GM19193 (cell line): Measurements from ENCODE around the gene CACNG1.

Experiments used
- POLR2A ChIP-seq: IDR thresholded peaks from 4 replicates; pipeline ENCODE4 v1.6.1; 2011; ENCODE audit not compliant: insufficient read depth, insufficient read length; ENCODE audit errors: extremely low read depth

Gene CACNG1

DNA sequence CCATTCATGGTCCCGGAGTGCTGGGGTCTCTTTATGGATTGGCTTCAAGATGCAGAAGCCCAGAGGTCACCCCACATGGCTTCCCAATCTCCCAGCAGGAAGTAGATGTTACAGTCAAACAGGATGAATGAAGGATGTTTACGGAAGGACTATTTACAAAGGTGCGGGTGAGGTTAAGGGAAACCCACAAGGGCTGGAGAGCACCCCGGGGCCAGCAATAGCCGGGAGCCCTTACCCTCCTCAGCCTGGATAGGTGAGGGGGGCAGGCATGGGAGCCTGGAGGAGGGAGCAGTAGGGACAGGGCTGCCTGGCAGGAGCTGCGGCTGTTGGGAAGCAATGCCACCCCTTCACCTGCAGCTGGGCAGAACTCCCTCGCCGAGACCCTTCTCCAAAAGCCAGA is 24.5 kb upstream of the CACNG1 start:
- no peak for TF ChIP-seq POLR2A

DNA sequence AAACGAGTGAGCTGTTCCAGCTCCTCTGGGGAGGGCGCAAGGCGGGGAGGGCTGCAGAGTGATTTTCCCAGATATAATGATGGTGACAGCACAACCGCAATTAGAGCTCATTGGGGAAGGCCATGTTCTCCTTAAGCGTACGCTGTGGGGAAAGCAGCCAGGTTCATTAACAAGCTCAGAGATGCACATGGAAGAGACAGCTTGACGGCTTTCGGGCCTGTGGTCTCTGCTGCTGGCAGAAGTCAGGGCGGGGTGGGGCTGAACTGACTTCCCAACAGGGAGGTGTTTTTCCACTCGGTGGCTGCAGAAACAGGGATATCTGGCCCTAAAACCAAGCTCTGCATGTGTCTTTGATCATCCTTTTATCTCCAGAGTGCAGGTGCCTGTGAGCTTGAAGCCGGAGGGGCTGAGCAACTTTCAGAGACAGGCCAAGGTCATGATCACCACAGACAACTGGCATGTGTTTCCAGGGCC is 24.0 kb upstream of the CACNG1 start:
- TF ChIP-seq POLR2A, result no peak

DNA sequence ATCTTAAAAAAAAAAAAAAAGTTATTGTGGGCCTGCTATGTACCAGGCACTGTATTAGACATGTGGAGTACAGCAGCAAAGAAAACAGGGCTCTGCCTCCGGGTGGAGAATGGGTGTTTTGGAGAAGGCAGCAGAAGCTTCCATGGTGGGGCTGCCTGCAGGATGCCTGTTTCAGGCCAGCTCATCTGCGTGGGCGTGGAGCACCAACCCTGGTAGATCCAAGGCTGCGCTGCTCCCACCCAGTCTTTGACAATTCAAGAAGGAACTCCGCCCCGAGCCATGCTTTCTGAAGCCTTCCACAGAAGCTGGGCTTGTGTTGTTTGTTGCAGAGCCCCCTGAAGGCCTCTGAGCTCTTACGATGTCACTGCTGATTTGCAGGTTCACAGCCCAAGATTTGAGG is 23.2 kb upstream of the CACNG1 start:
- TF ChIP-seq POLR2A, result no peak

DNA sequence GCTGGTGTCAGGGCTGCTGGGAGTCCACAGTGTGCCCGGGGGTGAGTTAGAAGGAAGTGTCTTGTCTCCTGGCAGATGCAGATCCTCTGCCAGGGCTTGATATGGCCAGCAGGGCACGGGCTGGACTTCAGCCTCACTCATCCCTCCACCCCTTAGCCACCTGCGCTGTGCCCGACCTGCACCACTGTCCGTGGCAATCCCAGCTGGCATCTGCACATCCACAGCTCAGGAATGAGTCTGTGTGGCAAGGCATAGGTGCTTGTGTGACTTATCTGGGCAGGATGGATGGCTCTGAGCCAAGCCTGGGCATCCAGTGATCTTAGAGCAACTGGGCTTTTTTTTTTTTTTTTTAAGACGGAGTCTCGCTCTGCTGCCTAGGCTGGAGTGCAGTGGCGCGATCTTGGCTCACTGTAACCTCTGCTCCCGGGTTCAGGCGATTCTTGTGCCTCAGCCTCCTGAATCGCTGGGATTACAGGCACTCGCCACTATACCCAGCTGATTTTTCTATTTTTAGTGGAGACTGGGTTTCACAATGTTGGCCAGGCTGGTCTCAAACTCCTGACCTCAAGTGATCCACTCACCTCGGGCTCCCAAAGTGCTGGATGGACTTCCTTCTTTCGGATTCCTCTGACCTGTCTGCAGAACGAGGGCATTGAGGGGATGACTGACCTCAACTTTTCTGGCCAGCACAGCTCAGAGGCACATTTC is 22.5 kb upstream of the CACNG1 start:
- no peak for TF ChIP-seq POLR2A

DNA sequence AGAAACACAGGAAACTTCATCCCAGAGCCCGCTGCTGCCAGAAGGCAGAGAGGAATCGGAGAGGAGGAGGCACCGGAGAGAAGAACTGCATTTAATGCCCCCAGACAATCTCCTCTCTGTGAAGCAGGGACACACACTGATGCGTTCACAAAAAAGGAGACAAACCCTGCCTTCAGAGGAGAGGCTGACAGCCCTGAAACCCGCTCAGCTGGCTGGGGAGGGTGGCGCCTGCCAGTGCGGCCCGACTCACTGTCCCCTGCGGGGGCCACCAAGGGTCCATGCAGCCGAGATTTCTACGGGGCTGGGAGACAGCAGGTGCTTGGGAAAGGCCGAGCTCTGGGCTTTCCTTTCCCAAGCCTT is 21.9 kb upstream of the CACNG1 start:
- no peak for TF ChIP-seq POLR2A

DNA sequence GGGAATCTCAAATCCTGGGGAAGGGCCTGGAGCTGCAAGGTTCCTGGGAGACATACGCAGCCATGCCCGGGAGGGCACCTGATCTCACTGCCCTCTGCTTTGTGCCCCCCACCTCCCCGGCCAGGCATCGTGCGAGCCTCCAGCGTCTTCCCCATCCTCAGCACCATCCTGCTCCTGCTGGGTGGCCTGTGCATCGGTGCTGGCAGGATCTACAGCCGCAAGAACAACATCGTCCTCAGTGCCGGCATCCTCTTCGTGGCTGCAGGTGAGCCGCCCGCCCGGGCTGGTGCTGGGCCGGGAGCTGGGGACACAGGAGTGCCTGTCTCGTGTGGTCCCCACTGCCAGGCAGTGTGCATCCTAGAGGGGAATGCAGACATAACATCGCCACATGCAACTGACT is 19.6 kb upstream of the CACNG1 start:
- TF ChIP-seq POLR2A, result no peak

DNA sequence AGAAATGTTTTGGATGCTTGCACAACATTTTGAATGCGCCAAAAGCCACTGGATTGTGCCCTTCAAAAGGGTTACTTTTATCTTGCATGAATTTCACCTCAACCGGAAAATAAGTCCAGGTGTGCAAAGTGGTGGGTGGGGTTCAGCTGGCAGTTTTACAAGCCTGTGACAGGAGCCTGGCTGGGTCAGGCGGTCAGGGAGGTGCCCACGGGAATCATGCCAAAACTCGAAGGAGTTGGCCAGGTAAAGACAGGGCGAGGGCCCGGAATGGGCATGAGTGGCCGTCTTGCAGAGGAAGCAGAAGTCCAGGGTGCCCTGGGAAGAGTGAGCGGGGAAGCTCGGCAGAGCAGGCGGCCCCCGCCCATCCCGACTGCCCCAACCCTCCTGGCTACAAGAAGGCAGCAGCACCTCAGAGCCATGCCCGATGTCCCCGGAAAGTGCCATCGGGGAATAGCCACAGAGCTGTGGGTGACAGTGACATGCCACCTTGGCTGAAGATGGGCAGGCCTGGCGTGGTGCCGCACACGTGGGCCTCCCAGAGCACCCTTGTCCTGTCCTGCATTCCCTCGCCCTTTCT is 19.1 kb upstream of the CACNG1 start:
- TF ChIP-seq POLR2A, result no peak

DNA sequence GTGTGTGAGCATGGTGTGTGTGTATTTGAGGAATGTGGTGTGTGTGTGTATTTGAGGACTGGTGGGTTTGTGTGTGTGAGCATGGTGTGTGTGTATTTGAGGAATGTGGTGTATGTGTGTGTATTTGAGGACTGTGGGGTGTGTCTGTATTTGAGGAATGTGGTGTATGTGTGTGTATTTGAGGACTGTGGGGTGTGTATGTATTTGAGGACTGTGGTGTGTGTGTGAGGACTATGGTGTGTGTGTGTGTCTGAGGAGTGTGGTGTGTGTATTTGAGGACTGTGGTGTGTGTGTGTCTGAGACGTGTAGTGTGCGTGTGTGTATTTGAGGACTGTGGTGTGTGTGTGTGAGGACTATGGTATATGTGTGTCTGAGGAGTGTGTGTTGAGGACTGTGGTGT is 18.0 kb upstream of the CACNG1 start:
- TF ChIP-seq POLR2A, result no peak

DNA sequence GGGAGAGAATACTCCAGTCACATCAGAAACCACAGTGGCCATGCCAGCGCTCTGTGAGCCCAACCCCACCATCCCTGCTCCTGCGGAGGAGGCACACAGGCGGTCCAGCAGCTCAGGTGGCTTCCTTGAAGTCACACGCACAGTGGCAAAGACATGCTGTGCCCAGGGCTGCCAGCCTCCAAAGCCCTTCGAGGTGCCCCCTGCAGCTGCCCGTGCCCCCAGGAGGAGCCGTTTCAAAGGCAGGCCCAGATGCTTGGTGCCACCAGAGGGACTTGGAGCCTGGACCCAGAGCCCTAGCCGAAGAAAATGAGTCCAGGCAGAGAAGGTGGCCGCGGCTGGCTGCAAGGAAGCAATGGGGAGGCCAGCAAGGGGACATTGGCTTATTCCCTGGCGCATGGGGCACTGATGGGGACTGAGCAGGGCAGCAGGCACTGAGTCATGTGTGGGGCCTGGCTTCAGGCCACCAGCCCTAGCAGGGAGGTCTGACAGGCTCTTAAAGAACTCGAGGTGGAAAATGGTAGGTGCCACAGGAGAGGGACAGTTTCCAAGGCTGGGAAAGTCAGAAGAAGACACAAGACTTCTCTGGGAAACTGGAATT is 17.2 kb upstream of the CACNG1 start:
- TF ChIP-seq POLR2A, result no peak

DNA sequence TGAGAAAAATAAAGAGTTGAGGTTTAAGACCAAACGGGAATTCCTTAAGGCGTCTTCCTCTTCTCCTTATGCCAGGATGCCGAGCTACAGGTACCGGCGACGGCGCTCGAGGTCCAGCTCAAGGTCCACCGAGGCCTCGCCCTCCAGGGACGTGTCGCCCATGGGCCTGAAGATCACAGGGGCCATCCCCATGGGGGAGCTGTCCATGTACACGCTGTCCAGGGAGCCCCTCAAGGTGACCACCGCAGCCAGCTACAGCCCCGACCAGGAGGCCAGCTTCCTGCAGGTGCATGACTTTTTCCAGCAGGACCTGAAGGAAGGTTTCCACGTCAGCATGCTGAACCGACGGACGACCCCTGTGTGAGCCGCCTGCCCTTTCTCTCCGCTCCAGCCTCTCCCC is 13.7 kb upstream of the CACNG1 start:
- TF ChIP-seq POLR2A, result no peak

DNA sequence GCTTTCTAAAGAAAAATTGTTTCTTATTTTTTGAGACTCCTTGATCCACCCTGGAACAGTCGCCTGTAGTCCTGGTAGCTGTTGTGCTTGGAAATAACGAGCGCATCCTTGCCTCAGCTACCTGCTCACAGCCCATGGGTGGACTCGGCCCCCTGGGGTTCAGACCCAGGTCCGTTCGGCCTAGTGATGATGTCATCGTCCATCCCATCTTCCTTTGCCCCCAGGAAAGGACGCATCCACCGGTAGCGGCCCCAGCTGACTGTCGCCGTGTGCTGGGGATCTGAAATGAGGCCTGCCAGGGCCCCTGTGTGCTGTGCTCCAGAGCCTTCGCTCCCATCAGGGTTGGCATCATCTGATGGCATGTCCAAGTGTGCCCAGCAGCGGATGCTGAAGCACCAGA is 12.0 kb upstream of the CACNG1 start:
- TF ChIP-seq POLR2A, result no peak

DNA sequence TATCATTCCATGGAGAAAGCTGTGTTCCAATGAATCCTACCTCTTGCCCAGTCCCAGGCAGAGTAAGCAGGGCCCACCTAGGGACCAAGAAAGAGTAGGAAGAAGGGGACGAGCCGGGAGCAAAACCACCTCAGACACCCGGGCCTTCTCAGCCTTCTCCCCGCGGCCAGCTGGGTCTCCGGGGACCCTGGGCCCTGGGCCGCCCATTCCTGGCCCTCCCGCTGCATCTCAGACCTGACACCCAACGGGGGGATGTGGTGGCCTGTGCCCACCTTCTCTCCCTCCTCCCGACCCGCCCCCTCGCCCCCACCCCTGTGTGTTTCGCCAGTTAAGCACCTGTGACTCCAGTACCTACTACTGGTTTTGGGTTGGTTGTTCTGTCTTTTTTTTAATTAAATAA is 11.4 kb upstream of the CACNG1 start:
- no peak for TF ChIP-seq POLR2A

DNA sequence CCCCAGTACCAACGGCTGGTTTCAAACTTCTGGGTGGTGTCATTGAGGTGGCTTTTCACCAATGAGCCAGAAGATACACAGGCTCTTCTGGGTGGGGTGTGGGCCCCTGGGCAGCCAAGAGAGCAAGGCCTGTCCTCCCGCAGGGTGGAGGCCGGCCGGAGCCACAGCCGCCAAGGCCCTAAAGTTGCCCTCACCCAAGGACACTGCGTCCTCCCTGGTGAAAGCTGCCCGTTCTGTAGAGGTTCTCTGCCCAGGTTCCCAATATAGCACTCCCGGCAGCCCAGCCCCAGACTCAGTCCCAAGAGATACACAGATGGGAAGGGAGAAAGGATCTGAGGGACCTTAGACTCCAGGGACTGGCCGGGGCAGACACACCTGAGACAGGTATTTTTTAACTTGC is 10.7 kb upstream of the CACNG1 start:
- TF ChIP-seq POLR2A, result no peak

DNA sequence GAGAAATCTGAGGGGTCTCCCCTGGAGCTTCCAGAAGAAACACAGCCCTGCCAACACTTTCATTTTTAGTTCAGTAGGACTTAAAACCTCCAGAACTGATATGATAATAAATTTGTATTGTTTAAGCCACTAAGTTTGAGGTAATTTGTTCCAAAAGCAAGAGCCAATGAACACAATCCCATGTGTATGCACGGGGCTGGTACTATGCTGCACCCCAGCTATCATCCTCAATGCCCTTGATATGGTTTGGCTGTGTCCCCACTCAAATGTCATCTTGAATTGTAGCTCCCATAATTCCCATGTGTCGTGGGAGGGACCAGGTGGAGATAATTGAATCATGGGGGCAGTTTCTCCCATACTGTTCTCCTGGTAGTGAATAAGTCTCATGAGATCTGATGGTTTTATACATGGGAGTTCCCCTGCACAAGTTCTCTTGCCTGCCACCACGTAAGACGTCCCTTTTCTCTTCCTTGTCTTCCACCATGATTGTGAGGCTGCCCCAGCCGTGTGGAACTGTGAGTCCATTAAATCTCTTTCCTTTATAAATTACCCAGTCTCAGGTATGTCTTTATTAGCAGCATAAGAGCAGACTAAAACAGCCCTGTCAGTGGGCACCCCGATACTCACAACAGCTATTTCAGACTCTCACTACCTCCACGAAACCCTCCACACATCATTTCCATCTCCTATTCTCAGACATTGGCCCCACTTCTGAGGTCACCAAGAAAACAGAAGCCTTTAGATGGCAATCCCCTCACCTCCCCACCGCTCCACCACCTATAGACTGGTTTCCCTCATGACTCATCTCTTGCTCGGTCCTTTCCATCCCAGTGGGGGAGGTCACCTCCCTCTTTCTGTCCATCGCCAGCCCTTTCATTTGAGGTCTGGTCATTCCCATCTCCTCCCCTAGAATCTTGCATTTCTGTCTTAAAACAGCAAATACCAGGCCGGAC is 8.9 kb upstream of the CACNG1 start:
- no peak for TF ChIP-seq POLR2A

DNA sequence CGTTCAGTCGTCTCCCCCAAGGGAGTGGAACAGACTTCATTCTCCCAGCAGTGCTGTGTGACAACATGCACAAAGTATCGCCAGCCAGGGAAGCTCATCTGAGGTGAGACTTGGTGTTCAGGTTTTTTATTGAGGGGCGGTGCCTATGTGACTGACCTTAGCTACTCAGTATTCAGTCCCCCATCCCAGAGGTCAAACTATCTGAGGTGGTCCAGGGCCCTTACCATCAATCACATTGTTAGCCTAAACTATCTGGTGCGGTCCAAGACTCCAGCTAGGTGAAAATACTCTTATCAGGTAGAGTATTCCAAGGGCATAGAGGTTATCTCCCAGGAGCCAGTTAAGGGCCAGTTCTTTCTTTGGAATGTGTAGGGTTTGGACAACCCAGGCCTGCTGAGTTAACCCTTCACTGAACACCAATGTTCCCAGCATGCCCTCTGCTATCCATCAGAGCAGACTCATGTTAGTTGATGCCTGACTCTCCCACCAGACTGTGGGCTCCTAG is 5.4 kb upstream of the CACNG1 start:
- no peak for TF ChIP-seq POLR2A
